WTC11 (cell line): ENCODE data around the gene ZNHIT3. TPM values are rescaled to one million over a fixed set of nuclear protein-coding genes. Genes with fewer than 3 reads are reported as not detected.

Experiments used
- CREB1 ChIP-seq: sonication (generic); formaldehyde crosslinking; IDR thresholded peaks from 2 replicates; pipeline ENCODE4 v1.8.0; 2023; ENCODE audit warnings: mild to moderate bottlenecking, missing genetic modification reagents
- CREM ChIP-seq: sonication (generic); formaldehyde crosslinking; IDR thresholded peaks from 2 replicates; pipeline ENCODE4 v1.8.1; 2022; ENCODE audit warnings: mild to moderate bottlenecking, missing genetic modification reagents, moderate library complexity
- E2F5 ChIP-seq: sonication (generic); formaldehyde crosslinking; IDR thresholded peaks from 2 replicates; pipeline ENCODE4 v1.8.1; 2022; ENCODE audit warnings: mild to moderate bottlenecking, moderate library complexity, missing genetic modification reagents
- EMX1 ChIP-seq: fragments of 250-450 bp; sonication (Bioruptor Pico); IDR thresholded peaks from 2 replicates; pipeline ENCODE4 v1.8.0; 2021; ENCODE audit warnings: mild to moderate bottlenecking
- FOXJ3 ChIP-seq: sonication (generic); formaldehyde crosslinking; IDR thresholded peaks from 2 replicates; pipeline ENCODE4 v1.9.0; 2021; ENCODE audit warnings: missing genetic modification reagents, mild to moderate bottlenecking, borderline replicate concordance
- GRHL2 ChIP-seq: fragments of 250-450 bp; sonication (Bioruptor Pico); IDR thresholded peaks from 2 replicates; pipeline ENCODE4 v1.8.0; 2022; ENCODE audit warnings: mild to moderate bottlenecking, moderate library complexity; ENCODE audit not compliant: insufficient replicate concordance, severe bottlenecking
- IRF1 ChIP-seq: sonication (generic); formaldehyde crosslinking; IDR thresholded peaks from 2 replicates; pipeline ENCODE4 v1.8.0; 2023; ENCODE audit warnings: missing genetic modification reagents
- IRF2 ChIP-seq: sonication (generic); formaldehyde crosslinking; IDR thresholded peaks from 2 replicates; pipeline ENCODE4 v1.8.0; 2022; ENCODE audit warnings: low read depth, missing genetic modification reagents, borderline replicate concordance
- MXD4 ChIP-seq: fragments of 250-450 bp; sonication (Bioruptor Pico); IDR thresholded peaks from 2 replicates; pipeline ENCODE4 v1.8.0; 2021; ENCODE audit warnings: mild to moderate bottlenecking, moderate library complexity, borderline replicate concordance
- NFATC4 ChIP-seq: fragments of 250-450 bp; sonication (Bioruptor Pico); IDR thresholded peaks from 2 replicates; pipeline ENCODE4 v1.9.0; 2021; ENCODE audit warnings: mild to moderate bottlenecking
- NFE2L1 ChIP-seq: sonication (generic); formaldehyde crosslinking; IDR thresholded peaks from 2 replicates; pipeline ENCODE4 v1.8.1; 2023; ENCODE audit warnings: missing genetic modification reagents
- NFYB ChIP-seq: sonication (generic); formaldehyde crosslinking; conservative IDR thresholded peaks from 2 replicates; pipeline ENCODE4 v1.8.0; 2022; ENCODE audit warnings: low read depth, missing genetic modification reagents
- NR3C1 ChIP-seq: sonication (generic); formaldehyde crosslinking; conservative IDR thresholded peaks from 2 replicates; pipeline ENCODE4 v1.8.1; 2023; ENCODE audit warnings: low read depth, mild to moderate bottlenecking, missing genetic modification reagents
- PREB ChIP-seq: sonication (generic); formaldehyde crosslinking; IDR thresholded peaks from 2 replicates; pipeline ENCODE4 v1.8.1; 2022; ENCODE audit warnings: mild to moderate bottlenecking, missing genetic modification reagents, moderate library complexity, borderline replicate concordance
- SOX15 ChIP-seq: fragments of 250-450 bp; sonication (Bioruptor Pico); IDR thresholded peaks from 2 replicates; pipeline ENCODE4 v1.9.0; 2021; ENCODE audit warnings: mild to moderate bottlenecking
- TCF7 ChIP-seq: sonication (generic); formaldehyde crosslinking; IDR thresholded peaks from 2 replicates; pipeline ENCODE4 v1.8.0; 2022; ENCODE audit warnings: mild to moderate bottlenecking, low read depth, missing genetic modification reagents, moderate library complexity
- TP53 ChIP-seq: sonication (generic); formaldehyde crosslinking; IDR thresholded peaks from 2 replicates; pipeline ENCODE4 v1.8.1; 2023; ENCODE audit warnings: mild to moderate bottlenecking, missing genetic modification reagents
- ZNF121 ChIP-seq: sonication (generic); formaldehyde crosslinking; IDR thresholded peaks from 2 replicates; pipeline ENCODE4 v1.8.0; 2023; ENCODE audit warnings: missing genetic modification reagents
- ZNF138 ChIP-seq: sonication (generic); formaldehyde crosslinking; conservative IDR thresholded peaks from 2 replicates; pipeline ENCODE4 v1.8.1; 2022; ENCODE audit warnings: mild to moderate bottlenecking, moderate library complexity, missing genetic modification reagents
- ZNF263 ChIP-seq: sonication (generic); formaldehyde crosslinking; IDR thresholded peaks from 2 replicates; pipeline ENCODE4 v1.8.1; 2022; ENCODE audit warnings: low read depth, mild to moderate bottlenecking, moderate library complexity, missing genetic modification reagents
- ZNF396 ChIP-seq: fragments of 250-450 bp; sonication (Bioruptor Pico); IDR thresholded peaks from 2 replicates; pipeline ENCODE4 v1.8.0; 2021; ENCODE audit warnings: mild to moderate bottlenecking, moderate library complexity, borderline replicate concordance
- ZNF416 ChIP-seq: fragments of 250-450 bp; sonication (Bioruptor Pico); IDR thresholded peaks from 2 replicates; pipeline ENCODE4 v1.9.0; 2021; ENCODE audit warnings: mild to moderate bottlenecking, inconsistent platforms
- ZNF671 ChIP-seq: fragments of 250-450 bp; sonication (Bioruptor Pico); IDR thresholded peaks from 2 replicates; pipeline ENCODE4 v1.8.0; 2021; ENCODE audit warnings: mild to moderate bottlenecking
- total RNA-seq: library from RNA; stranded (reverse); gene quantifications from 3 replicates; pipeline ENCODE4 v1.2.3, GENCODE V29; 2021
- TF ChIP-seq, protein P1 (sequence below): fragments of 250-450 bp; sonication (Bioruptor Pico); IDR thresholded peaks from 2 replicates; pipeline ENCODE4 v1.9.0; 2021; ENCODE audit warnings: mild to moderate bottlenecking, borderline replicate concordance
- TF ChIP-seq, protein P2 (sequence below): fragments of 250-450 bp; sonication (Bioruptor Pico); IDR thresholded peaks from 2 replicates; pipeline ENCODE4 v1.9.0; 2021; ENCODE audit warnings: moderate library complexity, mild to moderate bottlenecking, inconsistent platforms, borderline replicate concordance
- TF ChIP-seq, protein P3 (sequence below): fragments of 250-450 bp; sonication (Bioruptor Pico); IDR thresholded peaks from 2 replicates; pipeline ENCODE4 v1.8.0; 2021; ENCODE audit warnings: mild to moderate bottlenecking

ZNHIT3 gene
- total RNA-seq, 1 experiment from 2014 or later: 47.0 TPM

- no peak for TF ChIP-seq NFATC4 (CRISPR knock-in tag)
- TF ChIP-seq IRF2 (CRISPR knock-in tag): no peak
- TF ChIP-seq SOX15 (CRISPR knock-in tag): no peak
- TF ChIP-seq, protein P1, sequence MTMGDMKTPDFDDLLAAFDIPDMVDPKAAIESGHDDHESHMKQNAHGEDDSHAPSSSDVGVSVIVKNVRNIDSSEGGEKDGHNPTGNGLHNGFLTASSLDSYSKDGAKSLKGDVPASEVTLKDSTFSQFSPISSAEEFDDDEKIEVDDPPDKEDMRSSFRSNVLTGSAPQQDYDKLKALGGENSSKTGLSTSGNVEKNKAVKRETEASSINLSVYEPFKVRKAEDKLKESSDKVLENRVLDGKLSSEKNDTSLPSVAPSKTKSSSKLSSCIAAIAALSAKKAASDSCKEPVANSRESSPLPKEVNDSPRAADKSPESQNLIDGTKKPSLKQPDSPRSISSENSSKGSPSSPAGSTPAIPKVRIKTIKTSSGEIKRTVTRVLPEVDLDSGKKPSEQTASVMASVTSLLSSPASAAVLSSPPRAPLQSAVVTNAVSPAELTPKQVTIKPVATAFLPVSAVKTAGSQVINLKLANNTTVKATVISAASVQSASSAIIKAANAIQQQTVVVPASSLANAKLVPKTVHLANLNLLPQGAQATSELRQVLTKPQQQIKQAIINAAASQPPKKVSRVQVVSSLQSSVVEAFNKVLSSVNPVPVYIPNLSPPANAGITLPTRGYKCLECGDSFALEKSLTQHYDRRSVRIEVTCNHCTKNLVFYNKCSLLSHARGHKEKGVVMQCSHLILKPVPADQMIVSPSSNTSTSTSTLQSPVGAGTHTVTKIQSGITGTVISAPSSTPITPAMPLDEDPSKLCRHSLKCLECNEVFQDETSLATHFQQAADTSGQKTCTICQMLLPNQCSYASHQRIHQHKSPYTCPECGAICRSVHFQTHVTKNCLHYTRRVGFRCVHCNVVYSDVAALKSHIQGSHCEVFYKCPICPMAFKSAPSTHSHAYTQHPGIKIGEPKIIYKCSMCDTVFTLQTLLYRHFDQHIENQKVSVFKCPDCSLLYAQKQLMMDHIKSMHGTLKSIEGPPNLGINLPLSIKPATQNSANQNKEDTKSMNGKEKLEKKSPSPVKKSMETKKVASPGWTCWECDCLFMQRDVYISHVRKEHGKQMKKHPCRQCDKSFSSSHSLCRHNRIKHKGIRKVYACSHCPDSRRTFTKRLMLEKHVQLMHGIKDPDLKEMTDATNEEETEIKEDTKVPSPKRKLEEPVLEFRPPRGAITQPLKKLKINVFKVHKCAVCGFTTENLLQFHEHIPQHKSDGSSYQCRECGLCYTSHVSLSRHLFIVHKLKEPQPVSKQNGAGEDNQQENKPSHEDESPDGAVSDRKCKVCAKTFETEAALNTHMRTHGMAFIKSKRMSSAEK (CRISPR knock-in tag): no peak
- TF ChIP-seq EMX1: no peak
- no peak for TF ChIP-seq NFE2L1 (CRISPR knock-in tag)
- 0 out of 2 replicates have a peak, but pooled peaks have one; percentile 56 for TF ChIP-seq CREM
- no peak for TF ChIP-seq TCF7 (CRISPR knock-in tag)
- no peak for TF ChIP-seq NR3C1 (CRISPR knock-in tag)
- no peak for TF ChIP-seq GRHL2 (CRISPR knock-in tag)
- no peak for TF ChIP-seq ZNF263
- no peak for TF ChIP-seq NFYB
- TF ChIP-seq, protein P2, sequence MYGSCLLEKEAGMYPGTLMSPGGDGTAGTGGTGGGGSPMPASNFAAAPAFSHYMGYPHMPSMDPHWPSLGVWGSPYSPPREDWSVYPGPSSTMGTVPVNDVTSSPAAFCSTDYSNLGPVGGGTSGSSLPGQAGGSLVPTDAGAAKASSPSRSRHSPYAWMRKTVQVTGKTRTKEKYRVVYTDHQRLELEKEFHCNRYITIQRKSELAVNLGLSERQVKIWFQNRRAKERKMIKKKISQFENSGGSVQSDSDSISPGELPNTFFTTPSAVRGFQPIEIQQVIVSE (CRISPR knock-in tag): no peak
- TF ChIP-seq ZNF396 (CRISPR knock-in tag): no peak
- TF ChIP-seq FOXJ3 (CRISPR knock-in tag): no peak
- no peak; the same call in 1 of the 2 replicates for TF ChIP-seq E2F5 (CRISPR knock-in tag)
- TF ChIP-seq ZNF671 (CRISPR knock-in tag): no peak
- TF ChIP-seq ZNF138 (CRISPR knock-in tag): no peak
- TF ChIP-seq PREB: no peak
- no peak for TF ChIP-seq MXD4
- TF ChIP-seq CREB1 (CRISPR knock-in tag): no peak; the same call in 1 of the 2 replicates
- TF ChIP-seq ZNF416 (CRISPR knock-in tag): 0 out of 2 replicates have a peak, but pooled peaks have one; percentile 4
- TF ChIP-seq IRF1: no peak
- TF ChIP-seq ZNF121 (CRISPR knock-in tag): no peak
- no peak for TF ChIP-seq TP53 (CRISPR knock-in tag)
- TF ChIP-seq, protein P3, sequence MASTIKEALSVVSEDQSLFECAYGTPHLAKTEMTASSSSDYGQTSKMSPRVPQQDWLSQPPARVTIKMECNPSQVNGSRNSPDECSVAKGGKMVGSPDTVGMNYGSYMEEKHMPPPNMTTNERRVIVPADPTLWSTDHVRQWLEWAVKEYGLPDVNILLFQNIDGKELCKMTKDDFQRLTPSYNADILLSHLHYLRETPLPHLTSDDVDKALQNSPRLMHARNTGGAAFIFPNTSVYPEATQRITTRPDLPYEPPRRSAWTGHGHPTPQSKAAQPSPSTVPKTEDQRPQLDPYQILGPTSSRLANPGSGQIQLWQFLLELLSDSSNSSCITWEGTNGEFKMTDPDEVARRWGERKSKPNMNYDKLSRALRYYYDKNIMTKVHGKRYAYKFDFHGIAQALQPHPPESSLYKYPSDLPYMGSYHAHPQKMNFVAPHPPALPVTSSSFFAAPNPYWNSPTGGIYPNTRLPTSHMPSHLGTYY (CRISPR knock-in tag): no peak
These were observed 47.7 kb downstream of the ZNHIT3 start (continued) for GRCh38 chr17:36533935-36534839.
